Esophagus muscularis mucosa (tissue), 4 donors: ENCODE results near the gene PTPRK.

ENCODE experiments used
- EP300 ChIP-seq: sonication (generic); formaldehyde crosslinking; IDR thresholded peaks from one replicate; pipeline ENCODE4 v1.6.1; 2017; ENCODE audit warnings: antibody characterized with exemption
- POLR2A ChIP-seq: fragments of 450-650 bp; IDR thresholded peaks from one replicate; pipeline ENCODE4 v1.6.1; 2017; ENCODE audit warnings: antibody characterized with exemption, moderate library complexity, mild to moderate bottlenecking, low read depth
- POLR2AphosphoS5 ChIP-seq, 2 donors: sonication (generic); formaldehyde crosslinking; IDR thresholded peaks; one replicate each; pipeline ENCODE4 v1.6.1; 2017; ENCODE audit warnings: antibody characterized with exemption in 2 of 2
- TF ChIP-seq, protein P1 (sequence below), 3 experiments: fragments of 200-600 bp in 2 of 3; fragments of 450-650 bp in 1 of 3; sonication (generic) in 2 of 3; IDR thresholded peaks; one replicate each; pipeline ENCODE4 v1.5.1; 2017 to 2019; ENCODE audit warnings: antibody characterized with exemption in 3 of 3, mild to moderate bottlenecking in 2 of 3, moderate library complexity in 1 of 3

DNA sequence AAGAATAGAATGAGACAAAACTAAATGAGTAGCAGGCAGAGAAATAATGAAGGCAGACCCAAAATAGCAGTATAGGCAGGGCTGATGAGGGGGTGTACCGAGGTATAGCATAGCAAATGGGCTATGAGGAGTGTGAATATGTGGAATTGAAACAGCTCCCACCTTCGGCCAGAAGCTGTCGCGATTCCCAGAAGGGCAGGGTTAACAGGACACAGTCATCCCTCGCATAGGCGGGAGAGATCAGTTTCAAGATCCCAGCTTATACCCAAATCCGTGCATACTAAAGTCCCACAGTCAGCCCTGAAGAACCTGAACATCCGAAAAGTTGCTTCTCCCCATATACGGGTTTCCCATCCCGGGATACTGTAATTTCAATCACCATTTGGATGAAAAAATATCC is 82.7 kb downstream of the PTPRK start:
- TF ChIP-seq, protein P1, sequence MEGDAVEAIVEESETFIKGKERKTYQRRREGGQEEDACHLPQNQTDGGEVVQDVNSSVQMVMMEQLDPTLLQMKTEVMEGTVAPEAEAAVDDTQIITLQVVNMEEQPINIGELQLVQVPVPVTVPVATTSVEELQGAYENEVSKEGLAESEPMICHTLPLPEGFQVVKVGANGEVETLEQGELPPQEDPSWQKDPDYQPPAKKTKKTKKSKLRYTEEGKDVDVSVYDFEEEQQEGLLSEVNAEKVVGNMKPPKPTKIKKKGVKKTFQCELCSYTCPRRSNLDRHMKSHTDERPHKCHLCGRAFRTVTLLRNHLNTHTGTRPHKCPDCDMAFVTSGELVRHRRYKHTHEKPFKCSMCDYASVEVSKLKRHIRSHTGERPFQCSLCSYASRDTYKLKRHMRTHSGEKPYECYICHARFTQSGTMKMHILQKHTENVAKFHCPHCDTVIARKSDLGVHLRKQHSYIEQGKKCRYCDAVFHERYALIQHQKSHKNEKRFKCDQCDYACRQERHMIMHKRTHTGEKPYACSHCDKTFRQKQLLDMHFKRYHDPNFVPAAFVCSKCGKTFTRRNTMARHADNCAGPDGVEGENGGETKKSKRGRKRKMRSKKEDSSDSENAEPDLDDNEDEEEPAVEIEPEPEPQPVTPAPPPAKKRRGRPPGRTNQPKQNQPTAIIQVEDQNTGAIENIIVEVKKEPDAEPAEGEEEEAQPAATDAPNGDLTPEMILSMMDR (IDR thresholded peaks at IDR 0.05): no peak
- no peak for TF ChIP-seq POLR2AphosphoS5 (IDR thresholded peaks at IDR 0.05)
- TF ChIP-seq POLR2A: no peak
- no peak for TF ChIP-seq EP300
